HG03175 (cell line): ENCODE measurements around the gene ALDOA.
"Not testable (repeated sequence)": the region's sequence is repeated elsewhere in the genome, so short reads cannot be mapped to it uniquely, and the experiment has no call there.

ENCODE experiments used
- ATAC-seq: cut with Tn5 transposase; IDR thresholded peaks from one replicate; pipeline ENCODE4 v1.9.1; 2021; ENCODE audit warnings: mild to moderate bottlenecking, moderate library complexity; ENCODE audit not compliant: unreplicated experiment

Gene ALDOA

GRCh38 chr16:30040690-30041089, 24.9 kb upstream of the ALDOA start:
- not testable (repeated sequence) for ATAC-seq

GRCh38 chr16:30041841-30042240, 23.7 kb upstream of the ALDOA start:
- no peak for ATAC-seq

- no peak for ATAC-seq
Measured at GRCh38 chr16:30046178-30046577, 19.4 kb upstream of the ALDOA start.

- no peak for ATAC-seq
Measured at GRCh38 chr16:30046588-30046987, 19.0 kb upstream of the ALDOA start.

GRCh38 chr16:30049871-30050270, 15.7 kb upstream of the ALDOA start:
- ATAC-seq = no peak

- no peak for ATAC-seq
Measured at GRCh38 chr16:30051518-30051917, 14.0 kb upstream of the ALDOA start.

GRCh38 chr16:30052671-30053372, 12.7 kb upstream of the ALDOA start:
- peak; percentile 74 for ATAC-seq

- ATAC-seq = no peak
Measured at GRCh38 chr16:30053376-30054015, 12.1 kb upstream of the ALDOA start.

- ATAC-seq = no peak
Measured at GRCh38 chr16:30054451-30054850, 11.1 kb upstream of the ALDOA start.

GRCh38 chr16:30054959-30055553, 10.5 kb upstream of the ALDOA start:
- ATAC-seq = no peak

- ATAC-seq = no peak
Measured at GRCh38 chr16:30060346-30060745, 5.2 kb upstream of the ALDOA start.

GRCh38 chr16:30060836-30061554, 4.6 kb upstream of the ALDOA start:
- no peak for ATAC-seq

- ATAC-seq = no peak
Measured at GRCh38 chr16:30063278-30063892, 2.2 kb upstream of the ALDOA start.

GRCh38 chr16:30063893-30064728, 1.4 kb upstream of the ALDOA start:
- ATAC-seq = no peak

GRCh38 chr16:30064729-30065101, 845 bp upstream of the ALDOA start:
- no peak for ATAC-seq

GRCh38 chr16:30065943-30066760, 592 bp downstream of the ALDOA start:
- ATAC-seq = peak; percentile 1

- no peak for ATAC-seq
Measured at GRCh38 chr16:30066761-30067583, 1.4 kb downstream of the ALDOA start.

- ATAC-seq = no peak
Measured at GRCh38 chr16:30067584-30067916, 2.0 kb downstream of the ALDOA start.

GRCh38 chr16:30068333-30068732, 2.8 kb downstream of the ALDOA start:
- no peak for ATAC-seq
